Measurements from ENCODE around the gene UNC119B.

The UNC119B gene

GRCh38 chr12:120696626-120697025 lies 13.6 kb upstream of the UNC119B start:
- H3K4me3 ChIP-seq (ENCODE audit: control insufficient read depth, low read depth, low read length): no peak overlapping the region
- DNase-seq (ENCODE audit: low read depth): no peak
- TF ChIP-seq CTCF (IDR thresholded peaks at IDR 0.05; ENCODE audit: control insufficient read depth, insufficient read depth, low read depth, low read length, missing control alignments): no peak

- H3K4me3 ChIP-seq (ENCODE audit: control insufficient read depth, low read depth, low read length): no peak overlapping the region
- no peak for DNase-seq (ENCODE audit: low read depth)
- no peak for TF ChIP-seq CTCF (IDR thresholded peaks at IDR 0.05; ENCODE audit: control insufficient read depth, insufficient read depth, low read depth, low read length, missing control alignments)
Observed at GRCh38 chr12:120697344-120697743, 12.9 kb upstream of the UNC119B start.

- TF ChIP-seq CTCF (IDR thresholded peaks at IDR 0.05; ENCODE audit: control insufficient read depth, insufficient read depth, low read depth, low read length, missing control alignments): no peak
- H3K4me3 ChIP-seq (ENCODE audit: control insufficient read depth, low read depth, low read length): no peak overlapping the region
- no peak for DNase-seq (ENCODE audit: low read depth)
Observed at GRCh38 chr12:120698665-120699064, 11.6 kb upstream of the UNC119B start.

- H3K4me3 ChIP-seq (ENCODE audit: control insufficient read depth, low read depth, low read length): no peak overlapping the region
- no peak for TF ChIP-seq CTCF (IDR thresholded peaks at IDR 0.05; ENCODE audit: control insufficient read depth, insufficient read depth, low read depth, low read length, missing control alignments)
- DNase-seq (ENCODE audit: low read depth): no peak
Observed at GRCh38 chr12:120699553-120699952, 10.7 kb upstream of the UNC119B start.

GRCh38 chr12:120700886-120701285 lies 9.4 kb upstream of the UNC119B start:
- no peak for DNase-seq (ENCODE audit: low read depth)
- no peak overlapping the region for H3K4me3 ChIP-seq (ENCODE audit: control insufficient read depth, low read depth, low read length)
- TF ChIP-seq CTCF (IDR thresholded peaks at IDR 0.05; ENCODE audit: control insufficient read depth, insufficient read depth, low read depth, low read length, missing control alignments): no peak

- DNase-seq (ENCODE audit: low read depth): no peak
- no peak overlapping the region for H3K4me3 ChIP-seq (ENCODE audit: control insufficient read depth, low read depth, low read length)
- TF ChIP-seq CTCF (IDR thresholded peaks at IDR 0.05; ENCODE audit: control insufficient read depth, insufficient read depth, low read depth, low read length, missing control alignments): no peak
Observed at GRCh38 chr12:120702637-120703036, 7.6 kb upstream of the UNC119B start.

All from AG09309 (cell line).